Femur (tissue), 1 donor: Measurements from ENCODE around the gene SLC27A3.

Experiments used
- DNase-seq: peaks from one replicate; pipeline ENCODE4 v3.0.0-alpha.2; 2017

Gene SLC27A3

GRCh38 chr1:153801028-153801625, 25.9 kb downstream of the SLC27A3 start:
- DNase-seq = no peak

DNA sequence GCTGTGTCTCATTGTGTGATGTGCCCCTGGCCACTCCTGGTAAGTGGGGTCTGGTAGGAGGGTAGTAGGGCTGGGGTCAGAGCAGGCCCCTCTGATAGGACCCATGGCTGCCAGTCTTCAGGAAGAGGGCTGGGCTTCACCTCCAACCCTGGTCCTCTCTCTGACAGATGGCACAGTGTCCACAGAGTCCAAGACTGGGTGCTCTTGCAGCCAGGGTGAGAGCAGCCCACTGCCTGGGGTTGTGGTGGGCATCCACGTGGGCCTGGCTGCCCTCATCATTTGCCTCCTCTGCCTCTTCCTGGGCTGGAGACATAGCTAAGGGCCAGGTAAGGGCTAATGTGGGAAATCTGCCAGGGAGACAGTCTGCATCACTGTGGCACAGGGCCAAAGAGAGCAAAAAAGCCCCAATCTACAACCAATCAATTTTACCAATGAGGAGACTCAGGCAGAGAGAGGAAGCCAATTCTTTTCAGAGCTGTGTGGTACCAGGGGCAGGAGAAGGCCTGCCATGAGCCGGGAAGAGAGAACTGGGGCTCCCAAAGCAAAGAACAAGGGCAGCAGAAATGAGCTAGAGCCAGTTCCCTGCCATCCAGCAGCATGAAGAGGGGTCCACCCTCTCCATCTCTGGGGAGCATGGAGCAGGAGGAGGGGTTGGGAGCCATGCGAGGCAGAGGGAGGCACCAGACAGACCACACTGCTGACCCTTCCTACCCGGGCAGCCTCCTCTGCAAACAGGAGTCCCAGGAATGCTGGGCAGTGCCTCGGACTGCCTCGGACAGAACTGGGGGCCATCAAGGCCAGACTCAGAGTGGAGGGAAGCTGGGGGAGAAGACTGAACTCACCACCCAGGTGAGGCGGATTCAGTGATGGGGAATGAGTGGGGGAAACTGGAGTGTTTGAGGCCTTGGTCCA, 26.8 kb downstream of the SLC27A3 start:
- no peak for DNase-seq

- DNase-seq = no peak
These were observed 28.4 kb downstream of the SLC27A3 start for GRCh38 chr1:153803470-153804056.

- DNase-seq = no peak
These were observed 28.9 kb downstream of the SLC27A3 start for GRCh38 chr1:153804112-153804511.

DNA sequence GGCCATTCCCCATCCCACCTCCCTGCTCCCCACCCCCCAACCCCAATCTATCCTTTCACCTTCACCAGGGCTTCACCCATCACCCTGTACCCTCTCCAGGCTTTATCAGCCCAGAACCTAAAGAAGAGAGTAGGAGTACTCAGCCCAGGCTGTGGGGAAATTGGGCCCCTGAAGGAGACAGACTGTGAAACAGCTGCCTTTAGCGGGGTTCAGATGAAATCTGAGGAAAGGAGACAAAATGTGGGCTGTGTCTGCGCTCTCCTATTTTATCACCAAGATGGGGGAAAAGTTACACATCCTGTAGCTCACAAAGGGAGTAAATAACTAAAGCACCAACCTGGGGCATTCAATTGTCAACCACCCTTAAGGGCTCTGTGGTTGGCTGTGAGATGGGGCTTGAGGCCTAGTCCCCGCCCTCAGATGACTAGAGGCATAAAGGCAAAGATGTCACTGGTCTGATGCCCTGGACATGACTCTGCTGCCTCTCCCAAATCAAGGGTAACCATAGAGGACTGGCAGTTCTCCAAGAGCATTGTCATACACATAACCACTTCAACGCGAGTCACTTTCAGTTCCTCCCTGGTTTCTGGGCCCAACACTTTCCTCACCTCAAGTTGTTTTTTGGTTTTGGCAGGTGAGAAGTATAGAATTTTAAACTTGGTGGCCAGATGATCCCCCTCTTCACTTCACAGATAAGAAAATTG, 30.0 kb downstream of the SLC27A3 start:
- DNase-seq = no peak

DNA sequence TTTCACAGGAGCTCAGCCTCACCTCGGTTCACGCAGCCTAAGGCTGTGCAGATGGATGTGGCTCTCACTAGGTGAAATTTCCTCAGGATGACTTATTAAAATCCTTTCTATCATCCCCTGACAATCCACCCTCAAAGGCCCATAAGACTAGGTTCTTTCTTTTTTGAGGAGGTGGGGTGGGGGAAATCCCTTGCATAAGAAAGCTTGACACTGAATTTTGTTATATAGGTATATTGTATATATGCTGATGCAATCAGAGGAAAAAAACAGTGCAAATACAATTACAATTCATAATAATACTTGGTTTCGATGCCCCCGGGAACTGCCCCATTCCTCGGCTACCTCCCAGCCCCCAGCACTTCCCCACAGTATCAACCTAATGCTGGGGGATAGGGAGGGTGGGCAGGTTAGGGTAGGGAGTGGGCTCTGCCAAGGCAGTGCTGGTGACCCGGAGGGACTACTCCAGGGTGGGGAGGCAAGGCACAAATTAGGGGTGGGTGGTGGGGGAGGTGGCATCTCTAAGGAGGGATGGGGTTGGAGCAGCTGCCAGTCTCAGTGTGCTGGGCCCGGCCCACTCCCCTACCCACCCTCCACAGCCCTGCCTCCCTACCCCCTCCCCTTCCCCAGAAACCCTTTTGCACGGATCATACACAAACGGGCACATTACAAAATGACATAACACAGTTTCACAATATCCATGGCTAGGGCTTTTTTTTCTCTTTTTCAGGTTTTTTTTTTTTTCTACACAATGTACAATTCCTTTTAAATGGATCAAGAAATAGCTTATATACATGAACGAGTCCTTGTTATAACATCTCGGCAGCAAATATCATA, 30.9 kb downstream of the SLC27A3 start:
- DNase-seq = no peak

DNA sequence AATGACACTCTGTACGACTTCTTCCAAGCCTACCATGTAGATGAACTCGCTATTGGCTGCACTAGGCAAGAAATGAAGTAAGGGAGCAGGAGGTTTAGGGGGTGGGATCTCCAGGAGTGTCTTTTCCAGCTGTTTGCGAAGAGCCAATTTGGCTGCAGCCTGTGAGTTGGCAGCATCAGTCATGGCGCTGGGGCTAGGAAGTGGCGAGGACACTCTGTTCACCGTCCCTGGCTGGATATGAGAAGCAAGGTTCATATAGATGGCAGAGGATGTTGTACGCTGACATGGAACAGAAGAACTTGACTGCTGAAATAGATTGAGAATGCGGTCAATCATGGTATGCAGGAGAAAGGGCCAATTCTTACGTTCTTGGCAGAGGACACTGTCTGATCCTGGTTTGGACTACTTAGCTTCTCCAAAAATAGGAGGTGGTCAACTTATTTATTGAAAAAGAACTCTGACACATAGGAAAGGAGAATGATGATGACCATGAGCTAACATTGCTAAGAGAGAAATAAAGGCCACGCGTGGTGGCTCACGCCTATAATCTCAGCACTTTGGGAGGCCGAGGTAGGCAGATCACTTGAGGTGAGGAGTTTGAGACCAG, 41.2 kb downstream of the SLC27A3 start:
- no peak for DNase-seq

DNA sequence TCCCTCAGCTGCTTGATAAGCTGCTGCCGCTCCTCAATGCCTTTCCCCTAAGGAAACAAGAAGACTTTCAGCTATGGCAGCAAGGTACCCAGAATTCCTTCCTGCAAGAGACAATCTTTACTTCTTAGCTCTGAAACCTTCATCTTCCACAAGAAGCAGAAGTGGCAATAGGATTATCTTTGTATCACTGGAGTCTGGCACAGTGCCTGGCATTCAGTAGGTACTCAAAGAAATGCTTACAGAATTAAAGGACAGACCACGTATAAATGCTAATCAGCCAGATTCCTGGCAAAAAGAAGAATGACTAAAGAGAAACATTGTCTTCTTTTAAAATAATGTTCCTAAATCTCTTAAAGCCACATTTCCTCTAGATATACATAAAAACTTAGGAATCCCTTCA, 43.7 kb downstream of the SLC27A3 start:
- DNase-seq = no peak

GRCh38 chr1:153827168-153827964, 52.2 kb downstream of the SLC27A3 start:
- DNase-seq = no peak
